NT2/D1 (cell line): ENCODE results near the gene FAM163A.

Experiments used
- YY1 ChIP-seq: IDR thresholded peaks from 2 replicates; pipeline ENCODE4 v1.6.1; 2011; ENCODE audit not compliant: insufficient read length, insufficient read depth
- ZNF274 ChIP-seq: IDR thresholded peaks from 2 replicates; pipeline ENCODE4 v1.6.1; 2011; ENCODE audit warnings: mild to moderate bottlenecking, low read depth, low read length

DNA sequence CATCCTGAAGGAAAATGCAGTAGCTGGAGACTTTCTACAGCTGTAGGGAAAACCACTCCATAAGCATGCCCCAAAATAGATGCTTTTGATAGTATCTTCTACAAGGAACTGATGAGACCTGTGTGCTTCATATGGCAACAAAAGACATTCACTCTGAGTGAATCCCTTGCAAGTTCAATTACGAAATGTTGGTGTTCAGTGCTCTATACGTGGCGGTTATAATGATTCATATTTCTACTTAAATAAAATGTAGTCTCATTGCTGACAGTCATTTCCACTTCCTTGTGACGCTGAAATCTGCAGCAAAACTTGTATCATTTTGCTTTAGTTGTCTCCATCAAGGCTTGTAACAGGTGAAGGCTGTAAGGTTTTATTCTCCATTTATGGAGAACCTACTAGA is 113.9 kb downstream of the FAM163A start:
- no peak for TF ChIP-seq ZNF274
- TF ChIP-seq YY1 = no peak
